ENCODE measurements around the gene EMP1. TPM values are rescaled to one million over a fixed set of nuclear protein-coding genes. Genes with fewer than 3 reads are reported as not detected.

EMP1 gene
- total and polyA plus RNA-seq, 2 of the 8 experiments (the other 6 are each of a cell fraction or from before 2014, with no cell fraction given), result 0.17 to 0.65 TPM

- TF ChIP-seq HDAC2 (IDR thresholded peaks at IDR 0.05; ENCODE audit: borderline replicate concordance in 1 of 2, low read depth in 2 of 2, low read length in 2 of 2) (no peak), ASH2L (IDR thresholded peaks at IDR 0.05; ENCODE audit: low read length) (no peak)
Measured at GRCh38 chr12:13222076-13222475, 25.6 kb downstream of the EMP1 start (continued).

All from H1 (cell line).